Measurements from ENCODE around the gene BRSK2. TPM values are rescaled to one million over a fixed set of nuclear protein-coding genes. Genes with fewer than 3 reads are reported as not detected.
"Not testable (repeated sequence)": the region's sequence is repeated elsewhere in the genome, so short reads cannot be mapped to it uniquely, and the experiment has no call there.

BRSK2 gene
- polyA plus RNA-seq, 1 experiment = 0.28 TPM

- Histone ChIP-seq H3K4me3 (ENCODE audit: low read depth, low read length) (no peak overlapping the region), H3K36me3 (ENCODE audit: control insufficient read depth, insufficient read depth, low read length) (no peaks in the 10 kb centered on the region), H3K27me3 (ENCODE audit: control insufficient read depth, insufficient read depth, low read length) (no peaks in the 10 kb centered on the region)
- ChIA-PET POLR2A (no interaction called here), CTCF (no interaction called here)
- no peak for DNase-seq (ENCODE audit: low read depth)
- TF ChIP-seq CTCF (IDR thresholded peaks at IDR 0.05; ENCODE audit: insufficient read depth, low read depth, low read length) = no peak
Measured at GRCh38 chr11:1343391-1344055, 46.2 kb upstream of the BRSK2 start.

- Histone ChIP-seq H3K27me3 (ENCODE audit: control insufficient read depth, insufficient read depth, low read length) (no peaks in the 10 kb centered on the region), H3K4me3 (ENCODE audit: low read depth, low read length) (no peak overlapping the region), H3K36me3 (ENCODE audit: control insufficient read depth, insufficient read depth, low read length) (no peaks in the 10 kb centered on the region)
- DNase-seq (ENCODE audit: low read depth) = no peak
- ChIA-PET CTCF (no interaction called here), POLR2A (no interaction called here)
- no peak for TF ChIP-seq CTCF (IDR thresholded peaks at IDR 0.05; ENCODE audit: insufficient read depth, low read depth, low read length)
Measured at GRCh38 chr11:1344056-1344635, 45.6 kb upstream of the BRSK2 start.

GRCh38 chr11:1345737-1346513, 43.8 kb upstream of the BRSK2 start:
- POLR2A ChIA-PET = no interaction called here
- Histone ChIP-seq H3K27me3 (ENCODE audit: control insufficient read depth, insufficient read depth, low read length) (peaks cover 6% of the 10 kb centered on the region), H3K36me3 (ENCODE audit: control insufficient read depth, insufficient read depth, low read length) (no peaks in the 10 kb centered on the region), H3K4me3 (ENCODE audit: low read depth, low read length) (no peak overlapping the region)
- DNase-seq (ENCODE audit: low read depth) = no peak
- TF ChIP-seq CTCF (IDR thresholded peaks at IDR 0.05; ENCODE audit: insufficient read depth, low read depth, low read length) = no peak
- CTCF ChIA-PET = no interaction called here

GRCh38 chr11:1346669-1347390, 42.9 kb upstream of the BRSK2 start:
- POLR2A ChIA-PET = no interaction called here

DNA sequence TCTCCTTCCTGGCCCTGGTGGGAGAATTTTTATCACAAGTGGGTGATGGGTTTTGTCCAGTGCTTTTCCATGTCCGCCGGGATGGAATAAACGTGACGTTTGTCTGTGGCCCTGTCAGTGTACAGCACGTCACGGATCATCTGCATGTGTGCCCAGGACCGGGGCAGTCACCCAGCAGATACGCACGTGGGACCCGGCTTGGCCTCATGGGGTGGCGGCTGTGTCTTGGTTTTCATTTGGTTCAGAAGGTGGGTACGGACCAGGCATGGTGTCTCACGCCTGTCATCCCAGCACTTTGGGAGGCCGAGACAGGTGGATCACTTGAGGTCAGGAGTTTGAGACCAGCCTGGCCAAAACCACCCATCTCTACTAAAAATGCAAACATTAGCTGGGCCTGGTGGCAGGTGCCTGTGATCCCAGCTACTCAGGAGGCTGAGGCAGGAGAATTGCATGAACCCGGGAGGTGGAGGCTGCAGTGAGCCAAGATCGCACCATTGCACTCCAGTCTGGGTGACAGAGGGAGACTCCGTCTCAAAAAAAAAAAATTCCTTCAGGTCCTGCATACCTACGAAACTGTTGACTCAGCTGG, 42.2 kb upstream of the BRSK2 start:
- CTCF ChIA-PET; DNase-seq (ENCODE audit: low read depth); H3K4me3 ChIP-seq (ENCODE audit: low read depth, low read length); H3K36me3 ChIP-seq (ENCODE audit: control insufficient read depth, insufficient read depth, low read length); POLR2A ChIA-PET; H3K27me3 ChIP-seq (ENCODE audit: control insufficient read depth, insufficient read depth, low read length): not testable (repeated sequence)

More at GRCh38 chr11:1346669-1347390, 42.9 kb upstream of the BRSK2 start:
- Histone ChIP-seq H3K36me3 (ENCODE audit: control insufficient read depth, insufficient read depth, low read length) (no peaks in the 10 kb centered on the region), H3K4me3 (ENCODE audit: low read depth, low read length) (no peak overlapping the region), H3K27me3 (ENCODE audit: control insufficient read depth, insufficient read depth, low read length) (peaks cover 6% of the 10 kb centered on the region)
- DNase-seq (ENCODE audit: low read depth) = no peak
- CTCF ChIA-PET = no interaction called here
- no peak for TF ChIP-seq CTCF (IDR thresholded peaks at IDR 0.05; ENCODE audit: insufficient read depth, low read depth, low read length)
